IMR-90 (cell line): ENCODE measurements around the gene ARAP2. TPM values are rescaled to one million over a fixed set of nuclear protein-coding genes. Genes with fewer than 3 reads are reported as not detected.

Experiments used
- ATAC-seq: fragments of 200-7000 bp; cut with Tn5 transposase; 2 replicates; pipeline ENCODE4 v1.9.1; 2020; ENCODE audit warnings: low read depth, mild to moderate bottlenecking, moderate library complexity
- BruUV-seq: library from RNA; stranded (reverse); fragments of 400-500 nt; replicated peaks from 2 replicates; lab custom pipeline; 2021; lab: Mats Ljungman, UMichigan
- CTCF ChIA-PET: fragments of 300-600 bp; formaldehyde crosslinking; extraction: SDS; loops from one replicate; lab custom pipeline; 2021; ENCODE audit warnings: antibody characterized with exemption; lab: Yijun Ruan, JAX
- POLR2A ChIA-PET: fragments of 300-600 bp; sonication (Branson Sonifier 250); formaldehyde crosslinking; loops from one replicate; lab custom pipeline; 2022; ENCODE audit warnings: antibody characterized with exemption; ENCODE audit not compliant: unreplicated experiment; lab: Charles Lee
- DNase-seq: peaks from one replicate; pipeline ENCODE4 v3.0.0; 2013
- H2AFZ ChIP-seq: replicated peaks from 2 replicates; pipeline ENCODE3; 2013; ENCODE audit warnings: low read length, mild to moderate bottlenecking; ENCODE audit not compliant: poor library complexity
- H2AK5ac ChIP-seq: 2 replicates; pipeline ENCODE4 v1.6.1; 2013; ENCODE audit warnings: low read depth, low read length, inconsistent platforms
- H2AK9ac ChIP-seq: replicated peaks from 2 replicates; pipeline ENCODE3; 2013; ENCODE audit warnings: mild to moderate bottlenecking, low read depth, low read length, moderate library complexity; ENCODE audit not compliant: poor library complexity
- H2BK120ac ChIP-seq: 2 replicates; pipeline ENCODE4 v1.6.1; 2013; ENCODE audit warnings: low read depth, low read length, inconsistent platforms
- H2BK15ac ChIP-seq: 3 replicates; pipeline ENCODE4 v1.6.1; 2013; ENCODE audit warnings: low read depth, low read length, inconsistent platforms
- H2BK20ac ChIP-seq: 2 replicates; pipeline ENCODE4 v1.6.1; 2013; ENCODE audit warnings: low read depth, mild to moderate bottlenecking, inconsistent platforms, low read length, moderate library complexity
- H2BK5ac ChIP-seq: 2 replicates; pipeline ENCODE4 v1.6.1; 2013; ENCODE audit warnings: mild to moderate bottlenecking, low read depth, low read length, inconsistent platforms; ENCODE audit not compliant: poor library complexity, severe bottlenecking
- H3K14ac ChIP-seq: replicated peaks from 2 replicates; pipeline ENCODE4 v1.6.1; 2013; ENCODE audit warnings: low read depth, low read length, inconsistent platforms
- H3K18ac ChIP-seq: 2 replicates; pipeline ENCODE4 v1.6.1; 2013; ENCODE audit warnings: low read depth, low read length, control low read depth
- H3K23ac ChIP-seq: 2 replicates; pipeline ENCODE4 v1.6.1; 2013; ENCODE audit warnings: low read depth, low read length, inconsistent platforms
- H3K27ac ChIP-seq: 2 replicates; pipeline ENCODE4 v1.5.1; 2013; ENCODE audit warnings: mild to moderate bottlenecking, control low read depth, low read length; ENCODE audit not compliant: insufficient read depth
- H3K27me3 ChIP-seq: 2 replicates; pipeline ENCODE4 v1.6.1; 2013; ENCODE audit warnings: low read length; ENCODE audit not compliant: control insufficient read depth, insufficient read depth
- H3K36me3 ChIP-seq: 2 replicates; pipeline ENCODE4 v1.6.1; 2013; ENCODE audit warnings: low read length, mixed read lengths; ENCODE audit not compliant: control insufficient read depth, insufficient read depth
- H3K4ac ChIP-seq: 2 replicates; pipeline ENCODE4 v1.6.1; 2013; ENCODE audit warnings: low read depth, low read length, inconsistent platforms
- H3K4me1 ChIP-seq: 2 replicates; pipeline ENCODE4 v1.6.1; 2013; ENCODE audit warnings: low read length, mixed read lengths; ENCODE audit not compliant: control insufficient read depth, insufficient read depth
- H3K4me2 ChIP-seq: 2 replicates; pipeline ENCODE4 v1.6.1; 2013; ENCODE audit warnings: low read depth, mild to moderate bottlenecking, control low read depth, low read length, moderate library complexity
- H3K4me3 ChIP-seq: 2 replicates; pipeline ENCODE4 v1.5.1; 2013; ENCODE audit warnings: low read depth, mild to moderate bottlenecking, control low read depth, low read length, moderate library complexity; ENCODE audit not compliant: insufficient read depth
- H3K56ac ChIP-seq: 2 replicates; pipeline ENCODE4 v1.6.1; 2013; ENCODE audit warnings: low read length, inconsistent platforms; ENCODE audit not compliant: insufficient read depth; ENCODE audit errors: extremely low read depth
- H3K79me1 ChIP-seq, 2 experiments: 2 replicates each; pipeline ENCODE4 v1.6.1; 2013; ENCODE audit warnings: low read length in 2 of 2, inconsistent platforms in 1 of 2, low read depth in 1 of 2
- H3K9ac ChIP-seq: 2 replicates; pipeline ENCODE4 v1.6.1; 2013; ENCODE audit warnings: low read depth, low read length, control low read depth
- H3K9me1 ChIP-seq: 2 replicates; pipeline ENCODE4 v1.6.1; 2013; ENCODE audit warnings: low read length, inconsistent platforms; ENCODE audit not compliant: insufficient read depth
- H3K9me3 ChIP-seq: 2 replicates; pipeline ENCODE4 v1.6.1; 2013; ENCODE audit warnings: low read length; ENCODE audit not compliant: control insufficient read depth, insufficient read depth
- H4K20me1 ChIP-seq: 2 replicates; pipeline ENCODE4 v1.6.1; 2013; ENCODE audit warnings: low read length, inconsistent platforms; ENCODE audit not compliant: insufficient read depth
- H4K5ac ChIP-seq: 2 replicates; pipeline ENCODE4 v1.6.1; 2013; ENCODE audit warnings: mild to moderate bottlenecking, low read depth, low read length, control low read depth
- H4K8ac ChIP-seq, 2 experiments: 2 replicates each; pipeline ENCODE4 v1.6.1; 2013; ENCODE audit warnings: low read depth in 2 of 2, low read length in 2 of 2, control low read depth in 1 of 2, inconsistent platforms in 1 of 2
- H4K91ac ChIP-seq: 2 replicates; pipeline ENCODE4 v1.6.1; 2013; ENCODE audit warnings: low read depth, low read length, inconsistent platforms; ENCODE audit not compliant: insufficient read depth
- CTCF ChIP-seq: conservative IDR thresholded peaks from 2 replicates; pipeline ENCODE4 v1.5.1; 2012; ENCODE audit warnings: mild to moderate bottlenecking, low read depth, low read length, improper control_type of control experiment
- FOS ChIP-seq: fragments of 150-350 bp; IDR thresholded peaks from 2 replicates; pipeline ENCODE4 v1.6.1; 2016; ENCODE audit warnings: low read depth, low read length
- MAFK ChIP-seq: IDR thresholded peaks from 2 replicates; pipeline ENCODE4 v1.6.1; 2012; ENCODE audit warnings: low read depth, low read length, improper control_type of control experiment
- MXI1 ChIP-seq: IDR thresholded peaks from 2 replicates; pipeline ENCODE4 v1.6.1; 2012; ENCODE audit warnings: low read depth, mild to moderate bottlenecking, low read length, moderate library complexity, borderline replicate concordance
- NFE2L2 ChIP-seq: fragments of 150-350 bp; IDR thresholded peaks from 2 replicates; pipeline ENCODE4 v1.6.1; 2016; ENCODE audit warnings: low read depth, mild to moderate bottlenecking, low read length
- POLR2A ChIP-seq: IDR thresholded peaks from 2 replicates; pipeline ENCODE4 v1.6.1; 2012; ENCODE audit warnings: mild to moderate bottlenecking, low read depth, low read length
- RAD21 ChIP-seq: IDR thresholded peaks from 2 replicates; pipeline ENCODE4 v1.6.1; 2012; ENCODE audit warnings: low read length, improper control_type of control experiment
- RFX5 ChIP-seq: IDR thresholded peaks from 2 replicates; pipeline ENCODE4 v1.8.0; 2012; ENCODE audit warnings: low read depth, mild to moderate bottlenecking, low read length, moderate library complexity
- SMC3 ChIP-seq: fragments of 150-350 bp; IDR thresholded peaks from 2 replicates; pipeline ENCODE4 v1.6.1; 2016; ENCODE audit warnings: low read depth, mild to moderate bottlenecking, antibody characterized with exemption, low read length, moderate library complexity
- WGBS, 2 experiments: methylation state at CpG; one replicate each; pipeline versions ENCODE4 v1.1.5 to v1.1.7; 2013; ENCODE audit warnings: missing lambda C conversion rate in 2 of 2; ENCODE audit not compliant: insufficient read length in 1 of 2; ENCODE audit errors: extremely low coverage in 2 of 2; 5-methylcytosine and 5-hydroxymethylcytosine counted together
- dilution Hi-C: fragments of 300-500 bp; cut with HindIII; formaldehyde crosslinking; loops from one replicate; pipeline ENCODE4 v1.14.3; 2018; ENCODE audit warnings: low sequenced_read_pairs; ENCODE audit not compliant: unreplicated experiment
- in situ Hi-C: fragments of 300-500 bp; cut with MboI; formaldehyde crosslinking; loops from 3 replicates; pipeline ENCODE4 v1.14.3; 2019; ENCODE audit warnings: low sequenced_read_pairs, inconsistent platforms, mixed read lengths
- intact Hi-C: fragments of 100-400 bp; cut with micrococcal nuclease; formaldehyde crosslinking; loops from 2 replicates; pipeline ENCODE4 v1.10.0; 2022
- polyA plus RNA-seq, 3 experiments: library from polyadenylated mRNA; depleted of rRNA; stranded (reverse); fragments of >200 nt; gene quantifications; 2 replicates each; pipeline ENCODE4 v1.2.3, GENCODE V29; 2012; ENCODE audit warnings: low replicate concordance in 1 of 3
- total RNA-seq: library from RNA; depleted of rRNA; stranded (reverse); fragments of >200 nt; gene quantifications from 2 replicates; pipeline ENCODE4 v1.2.3, GENCODE V29; 2012
- TF ChIP-seq, protein P1 (sequence below): fragments of 150-350 bp; IDR thresholded peaks from 2 replicates; pipeline ENCODE4 v1.6.1; 2016; ENCODE audit warnings: low read depth, mild to moderate bottlenecking, low read length, moderate library complexity, borderline replicate concordance
- TF ChIP-seq, protein P2 (sequence below): fragments of 150-350 bp; IDR thresholded peaks from 2 replicates; pipeline ENCODE4 v1.6.1; 2017; ENCODE audit warnings: mild to moderate bottlenecking, antibody characterized with exemption, low read length, low read depth

The ARAP2 gene
- total and polyA plus RNA-seq, 2 of the 4 experiments (the other 2 are of a cell fraction): 0.32 to 1.8 TPM

GRCh38 chr4:36043901-36044300, 200.4 kb downstream of the ARAP2 start:
- no peaks in the 10 kb centered on the region for H3K79me1 ChIP-seq
- no peak overlapping the region for H3K4me2 ChIP-seq
- no peak for DNase-seq
- no peak overlapping the region for H2AK5ac ChIP-seq
- H3K14ac ChIP-seq: no peak overlapping the region
- no peak overlapping the region for H2BK5ac ChIP-seq
- no peak overlapping the region for H3K4ac ChIP-seq
- H3K4me3 ChIP-seq: no peak overlapping the region
- no peaks in the 10 kb centered on the region for H3K36me3 ChIP-seq
- H3K18ac ChIP-seq: no peak overlapping the region
- no peak overlapping the region for H2BK20ac ChIP-seq
- dilution Hi-C loops (no loop called here), in situ Hi-C loops (no loop called here), intact Hi-C loops (no loop called here)
- H2BK120ac ChIP-seq: no peak overlapping the region
- no peak overlapping the region for H2BK15ac ChIP-seq
- H4K5ac ChIP-seq: no peak overlapping the region
- no peak for ATAC-seq
- CTCF ChIA-PET: interaction anchor here (1.1 kb wide), 1 partner anchor 11 kb away, joined by 3 read pairs; no protein-coding TSS in a partner anchor
- H3K9me1 ChIP-seq: no peaks in the 10 kb centered on the region
- no TSS peak for BruUV-seq
- no peaks in the 10 kb centered on the region for H3K27me3 ChIP-seq
- H3K9ac ChIP-seq: no peak overlapping the region
- H3K4me1 ChIP-seq: no peaks in the 10 kb centered on the region
- no peaks in the 10 kb centered on the region for H4K20me1 ChIP-seq
- H3K27ac ChIP-seq: no peak overlapping the region
- no peak overlapping the region for H3K56ac ChIP-seq
- H4K91ac ChIP-seq: no peak overlapping the region
- no peak overlapping the region for H4K8ac ChIP-seq
- no peak overlapping the region for H3K23ac ChIP-seq
- POLR2A ChIA-PET: no interaction called here
- H2AK9ac ChIP-seq: no peak overlapping the region
- peaks cover 6% of the 10 kb centered on the region; the same call in 1 of the 2 replicates for H3K9me3 ChIP-seq
- 72% methylated on average over 2 of the region's 6 CpGs; no CpG with 5 or more reads in 1 of the 2 experiments for WGBS, 2 experiments
- no peak overlapping the region for H2AFZ ChIP-seq
- TF ChIP-seq POLR2A (no peak), SMC3 (no peak), RFX5 (no peak), RAD21 (no peak), MXI1 (no peak), NFE2L2 (no peak), MAFK (no peak), FOS (no peak), CTCF (no peak)
- TF ChIP-seq, protein P1, sequence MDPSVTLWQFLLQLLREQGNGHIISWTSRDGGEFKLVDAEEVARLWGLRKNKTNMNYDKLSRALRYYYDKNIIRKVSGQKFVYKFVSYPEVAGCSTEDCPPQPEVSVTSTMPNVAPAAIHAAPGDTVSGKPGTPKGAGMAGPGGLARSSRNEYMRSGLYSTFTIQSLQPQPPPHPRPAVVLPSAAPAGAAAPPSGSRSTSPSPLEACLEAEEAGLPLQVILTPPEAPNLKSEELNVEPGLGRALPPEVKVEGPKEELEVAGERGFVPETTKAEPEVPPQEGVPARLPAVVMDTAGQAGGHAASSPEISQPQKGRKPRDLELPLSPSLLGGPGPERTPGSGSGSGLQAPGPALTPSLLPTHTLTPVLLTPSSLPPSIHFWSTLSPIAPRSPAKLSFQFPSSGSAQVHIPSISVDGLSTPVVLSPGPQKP: no peak
- TF ChIP-seq, protein P2, sequence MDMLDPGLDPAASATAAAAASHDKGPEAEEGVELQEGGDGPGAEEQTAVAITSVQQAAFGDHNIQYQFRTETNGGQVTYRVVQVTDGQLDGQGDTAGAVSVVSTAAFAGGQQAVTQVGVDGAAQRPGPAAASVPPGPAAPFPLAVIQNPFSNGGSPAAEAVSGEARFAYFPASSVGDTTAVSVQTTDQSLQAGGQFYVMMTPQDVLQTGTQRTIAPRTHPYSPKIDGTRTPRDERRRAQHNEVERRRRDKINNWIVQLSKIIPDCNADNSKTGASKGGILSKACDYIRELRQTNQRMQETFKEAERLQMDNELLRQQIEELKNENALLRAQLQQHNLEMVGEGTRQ: no peak
